H9 (cell line): ENCODE data around the gene NUBPL. TPM values are rescaled to one million over a fixed set of nuclear protein-coding genes. Genes with fewer than 3 reads are reported as not detected.

Source experiments
- DNase-seq: peaks from one replicate; pipeline ENCODE4 v3.0.0-alpha.2; 2017
- H2AFZ ChIP-seq: one replicate; pipeline ENCODE4 v1.6.1; 2013; ENCODE audit warnings: mild to moderate bottlenecking, low read length, control low read depth, moderate library complexity
- H2AK5ac ChIP-seq: 2 replicates; pipeline ENCODE4 v1.6.1; 2013; ENCODE audit warnings: low read length, control low read depth, mixed read lengths; ENCODE audit not compliant: insufficient read length
- H2BK120ac ChIP-seq: one replicate; pipeline ENCODE4 v1.6.1; 2013; ENCODE audit warnings: low read depth, mild to moderate bottlenecking, low read length, control low read depth, inconsistent platforms; ENCODE audit not compliant: poor library complexity, severe bottlenecking
- H2BK12ac ChIP-seq: 2 replicates; pipeline ENCODE4 v1.6.1; 2013; ENCODE audit warnings: low read length, control low read depth, mixed read lengths, low read depth; ENCODE audit not compliant: insufficient read length
- H2BK15ac ChIP-seq: 2 replicates; pipeline ENCODE4 v1.6.1; 2013; ENCODE audit warnings: low read depth, low read length, control low read depth
- H2BK20ac ChIP-seq: one replicate; pipeline ENCODE4 v1.6.1; 2013; ENCODE audit warnings: low read depth, mild to moderate bottlenecking, low read length, control low read depth, inconsistent platforms; ENCODE audit not compliant: poor library complexity, severe bottlenecking
- H2BK5ac ChIP-seq: 2 replicates; pipeline ENCODE4 v1.6.1; 2013; ENCODE audit warnings: low read length, control low read depth, mixed read lengths; ENCODE audit not compliant: insufficient read length
- H3K14ac ChIP-seq: 2 replicates; pipeline ENCODE4 v1.6.1; 2013; ENCODE audit warnings: low read length, control low read depth; ENCODE audit not compliant: insufficient read depth
- H3K18ac ChIP-seq: 2 replicates; pipeline ENCODE4 v1.6.1; 2013; ENCODE audit warnings: low read depth, mild to moderate bottlenecking, mixed read lengths, low read length, control low read depth; ENCODE audit not compliant: insufficient read length
- H3K23ac ChIP-seq: 2 replicates; pipeline ENCODE4 v1.6.1; 2013; ENCODE audit warnings: low read length, control low read depth, mixed read lengths, low read depth; ENCODE audit not compliant: insufficient read length
- H3K23me2 ChIP-seq: 2 replicates; pipeline ENCODE4 v1.6.1; 2013; ENCODE audit warnings: low read depth, mild to moderate bottlenecking, mixed read lengths, low read length, control low read depth; ENCODE audit not compliant: insufficient read length, poor library complexity, severe bottlenecking
- H3K27ac ChIP-seq: 2 replicates; pipeline ENCODE4 v1.5.1; 2013; ENCODE audit warnings: low read length, control low read depth, mixed read lengths, low read depth; ENCODE audit not compliant: insufficient read length
- H3K27me3 ChIP-seq: 2 replicates; pipeline ENCODE4 v1.6.1; 2013; ENCODE audit warnings: low read length, control low read depth, inconsistent platforms; ENCODE audit not compliant: insufficient read depth
- H3K4ac ChIP-seq: 2 replicates; pipeline ENCODE4 v1.6.1; 2013; ENCODE audit warnings: low read depth, mild to moderate bottlenecking, control low read depth, inconsistent platforms, low read length, moderate library complexity
- H3K4me1 ChIP-seq: 2 replicates; pipeline ENCODE4 v1.6.1; 2013; ENCODE audit warnings: low read length, control low read depth, inconsistent platforms; ENCODE audit not compliant: insufficient read depth
- H3K4me2 ChIP-seq: 2 replicates; pipeline ENCODE4 v1.6.1; 2013; ENCODE audit warnings: low read length, control low read depth, mixed read lengths; ENCODE audit not compliant: insufficient read length, insufficient read depth
- H3K56ac ChIP-seq: 2 replicates; pipeline ENCODE4 v1.6.1; 2013; ENCODE audit warnings: low read depth, mild to moderate bottlenecking, mixed read lengths, low read length, control low read depth; ENCODE audit not compliant: insufficient read length
- H3K79me1 ChIP-seq: 2 replicates; pipeline ENCODE4 v1.6.1; 2013; ENCODE audit warnings: low read depth, mild to moderate bottlenecking, moderate library complexity, low read length, control low read depth, inconsistent platforms; ENCODE audit not compliant: insufficient read depth, poor library complexity, severe bottlenecking
- H3K79me2 ChIP-seq: 2 replicates; pipeline ENCODE4 v1.6.1; 2013; ENCODE audit warnings: low read length, control low read depth, inconsistent platforms; ENCODE audit not compliant: insufficient read depth
- H3K9ac ChIP-seq: 2 replicates; pipeline ENCODE4 v1.6.1; 2013; ENCODE audit warnings: low read length, control low read depth, mixed read lengths; ENCODE audit not compliant: insufficient read length; ENCODE audit errors: extremely low read depth
- H3K9me3 ChIP-seq: one replicate; pipeline ENCODE4 v1.6.1; 2013; ENCODE audit warnings: low read depth, low read length, inconsistent platforms; ENCODE audit not compliant: control insufficient read depth
- H3T11ph ChIP-seq: one replicate; pipeline ENCODE4 v1.6.1; 2013; ENCODE audit warnings: mild to moderate bottlenecking, low read length, control low read depth, inconsistent platforms
- H4K20me1 ChIP-seq: one replicate; pipeline ENCODE4 v1.6.1; 2013; ENCODE audit not compliant: control insufficient read depth, insufficient read length, insufficient read depth
- H4K5ac ChIP-seq: 2 replicates; pipeline ENCODE4 v1.6.1; 2013; ENCODE audit warnings: low read depth, mild to moderate bottlenecking, mixed read lengths, low read length, control low read depth; ENCODE audit not compliant: insufficient read length
- H4K8ac ChIP-seq: replicated peaks from 2 replicates; pipeline ENCODE4 v1.6.1; 2013; ENCODE audit warnings: low read length, control low read depth, mixed read lengths, low read depth; ENCODE audit not compliant: insufficient read length
- H4K91ac ChIP-seq: 2 replicates; pipeline ENCODE4 v1.6.1; 2013; ENCODE audit warnings: low read depth, mild to moderate bottlenecking, moderate library complexity, mixed read lengths, low read length, control low read depth; ENCODE audit not compliant: insufficient read length
- H3K27ac Mint-ChIP-seq, 3 experiments: 2 replicates in 2 of 3; 3 replicates in 1 of 3; pipeline ENCODE4 v1.8.0; 2020 to 2021; ENCODE audit warnings: mixed read lengths in 3 of 3, mild to moderate bottlenecking in 1 of 3, moderate library complexity in 1 of 3
- H3K27me3 Mint-ChIP-seq: 2 replicates; pipeline ENCODE4 v1.8.0; 2021; ENCODE audit warnings: low read depth, mild to moderate bottlenecking, moderate library complexity, mixed read lengths
- H3K36me3 Mint-ChIP-seq, 3 experiments: 2 replicates in 2 of 3; 3 replicates in 1 of 3; pipeline ENCODE4 v1.8.0; 2020 to 2021; ENCODE audit warnings: low read depth in 3 of 3, mixed read lengths in 3 of 3; ENCODE audit not compliant: insufficient read depth in 1 of 3
- H3K4me1 Mint-ChIP-seq, 2 experiments: 2 replicates each; pipeline ENCODE4 v1.8.0; 2020; ENCODE audit warnings: mixed read lengths in 2 of 2
- H3K4me3 Mint-ChIP-seq, 2 experiments: 2 replicates in 1 of 2; 3 replicates in 1 of 2; pipeline ENCODE4 v1.8.0; 2020 to 2021; ENCODE audit warnings: mild to moderate bottlenecking in 2 of 2, mixed read lengths in 2 of 2, moderate library complexity in 1 of 2
- H3K9me3 Mint-ChIP-seq, 2 experiments: 2 replicates in 1 of 2; 3 replicates in 1 of 2; pipeline ENCODE4 v1.8.0; 2020; ENCODE audit warnings: mild to moderate bottlenecking in 2 of 2, mixed read lengths in 2 of 2, moderate library complexity in 1 of 2
- WGBS: extraction: QIAGEN DNeasy Blood & Tissue Kit; methylation state at CpG from one replicate; pipeline ENCODE4 v1.1.7; 2013; ENCODE audit warnings: missing lambda C conversion rate, low lambda C conversion rate, mixed read lengths; ENCODE audit not compliant: insufficient read length; ENCODE audit errors: extremely low coverage; 5-methylcytosine and 5-hydroxymethylcytosine counted together
- total RNA-seq: library from RNA; stranded (reverse); gene quantifications from 2 replicates; pipeline ENCODE4 v1.2.1, GENCODE V29; 2021
- TF ChIP-seq, protein P1 (sequence below): fragments of 200-600 bp; sonication (generic); conservative IDR thresholded peaks from 3 replicates; pipeline ENCODE4 v1.8.0; 2021; ENCODE audit warnings: antibody characterized with exemption, mild to moderate bottlenecking

NUBPL gene
- total RNA-seq, 1 experiment from 2014 or later: 14.8 TPM

DNA sequence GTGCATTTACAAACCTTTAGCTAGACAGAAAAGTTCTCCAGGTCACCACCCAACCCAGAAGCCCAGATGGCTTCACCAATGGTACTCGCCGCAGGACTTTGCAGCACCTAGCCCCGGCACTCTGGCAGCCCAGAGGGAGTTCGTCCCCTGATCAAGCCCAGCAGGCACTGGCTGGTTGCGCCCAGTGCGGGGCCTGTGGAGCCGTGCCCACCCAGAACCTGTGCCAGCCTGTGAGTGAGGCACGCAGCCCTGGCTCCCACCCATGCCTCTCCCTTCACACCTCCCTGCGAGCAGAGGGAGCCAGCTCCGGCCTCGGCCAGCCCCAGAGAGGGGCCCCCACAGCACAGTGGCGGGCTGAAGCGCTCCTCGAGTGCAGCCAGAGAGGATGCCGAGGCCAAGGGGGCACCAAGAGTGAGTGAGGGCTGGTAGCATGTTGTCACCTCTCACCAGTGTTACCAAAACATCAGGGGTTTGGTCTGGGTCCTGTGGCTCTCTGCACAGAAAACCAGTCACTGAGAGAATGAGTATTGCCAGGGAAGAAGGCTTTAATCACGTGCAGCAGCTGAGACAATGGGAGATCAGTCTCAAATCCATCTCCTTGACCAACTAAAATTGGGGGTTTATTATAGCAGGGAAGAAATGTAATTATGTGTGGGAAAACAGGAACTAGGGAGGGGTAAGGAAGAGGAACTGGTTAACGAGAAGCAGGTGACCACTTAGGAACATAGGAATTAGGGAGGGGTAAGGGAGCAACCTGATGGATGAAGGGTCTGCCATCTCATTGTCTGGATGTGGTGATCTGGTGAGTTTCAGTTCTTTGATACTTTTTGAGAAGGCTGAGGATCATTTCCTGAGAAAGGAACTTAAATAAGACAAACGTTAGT, 151.3 kb downstream of the NUBPL start:
- Histone ChIP-seq H2BK20ac (no peak overlapping the region), H3K4me2 (no peak overlapping the region), H3K18ac (no peak overlapping the region), H3K56ac (no peak overlapping the region), H4K8ac (no peak overlapping the region), H3K4ac (no peak overlapping the region), H3K27ac (no peak overlapping the region), H3K4me1 (peaks cover 3% of the 10 kb centered on the region; the same call in 1 of the 2 replicates), H2AFZ (no peak overlapping the region), H4K20me1 (no peaks in the 10 kb centered on the region), H3K23ac (no peak overlapping the region), H2BK12ac (no peak overlapping the region), H4K91ac (no peak overlapping the region), H2BK120ac (no peak overlapping the region), H3T11ph (no peak overlapping the region), H3K14ac (no peak overlapping the region), H2BK5ac (no peak overlapping the region), H3K23me2 (no peaks in the 10 kb centered on the region), H3K27me3 (no peaks in the 10 kb centered on the region), H3K79me1 (no peaks in the 10 kb centered on the region), H3K9me3 (no peaks in the 10 kb centered on the region), H2AK5ac (no peak overlapping the region), H4K5ac (no peak overlapping the region), H2BK15ac (no peak overlapping the region), H3K9ac (no peak overlapping the region), H3K79me2 (no peaks in the 10 kb centered on the region)
- Mint-ChIP-seq H3K36me3 (peaks cover 5 to 21% (median 18%) of the 10 kb centered on the region in 3 experiments; a peak in 5 of 7 replicates), H3K4me3 (no peak overlapping the region), H3K27ac (no peak overlapping the region), H3K4me1 (peaks cover 26 to 27% of the 10 kb centered on the region in 2 experiments), H3K9me3 (peaks cover 5 to 15% of the 10 kb centered on the region in 2 experiments; a peak in 4 of 5 replicates), H3K27me3 (no peaks in the 10 kb centered on the region; the same call in 1 of the 2 replicates)
- TF ChIP-seq, protein P1, sequence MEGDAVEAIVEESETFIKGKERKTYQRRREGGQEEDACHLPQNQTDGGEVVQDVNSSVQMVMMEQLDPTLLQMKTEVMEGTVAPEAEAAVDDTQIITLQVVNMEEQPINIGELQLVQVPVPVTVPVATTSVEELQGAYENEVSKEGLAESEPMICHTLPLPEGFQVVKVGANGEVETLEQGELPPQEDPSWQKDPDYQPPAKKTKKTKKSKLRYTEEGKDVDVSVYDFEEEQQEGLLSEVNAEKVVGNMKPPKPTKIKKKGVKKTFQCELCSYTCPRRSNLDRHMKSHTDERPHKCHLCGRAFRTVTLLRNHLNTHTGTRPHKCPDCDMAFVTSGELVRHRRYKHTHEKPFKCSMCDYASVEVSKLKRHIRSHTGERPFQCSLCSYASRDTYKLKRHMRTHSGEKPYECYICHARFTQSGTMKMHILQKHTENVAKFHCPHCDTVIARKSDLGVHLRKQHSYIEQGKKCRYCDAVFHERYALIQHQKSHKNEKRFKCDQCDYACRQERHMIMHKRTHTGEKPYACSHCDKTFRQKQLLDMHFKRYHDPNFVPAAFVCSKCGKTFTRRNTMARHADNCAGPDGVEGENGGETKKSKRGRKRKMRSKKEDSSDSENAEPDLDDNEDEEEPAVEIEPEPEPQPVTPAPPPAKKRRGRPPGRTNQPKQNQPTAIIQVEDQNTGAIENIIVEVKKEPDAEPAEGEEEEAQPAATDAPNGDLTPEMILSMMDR: no peak
- WGBS: no CpG with 5 or more reads among the region's 18 CpGs
- DNase-seq: no peak
